ENCODE measurements around the gene LGALS3BP.
A peak's percentile ranks its signal among the peaks of the same experiment; 100 is the strongest.
"Not testable (repeated sequence)": the region's sequence is repeated elsewhere in the genome, so short reads cannot be mapped to it uniquely, and the experiment has no call there.

The LGALS3BP gene

DNA sequence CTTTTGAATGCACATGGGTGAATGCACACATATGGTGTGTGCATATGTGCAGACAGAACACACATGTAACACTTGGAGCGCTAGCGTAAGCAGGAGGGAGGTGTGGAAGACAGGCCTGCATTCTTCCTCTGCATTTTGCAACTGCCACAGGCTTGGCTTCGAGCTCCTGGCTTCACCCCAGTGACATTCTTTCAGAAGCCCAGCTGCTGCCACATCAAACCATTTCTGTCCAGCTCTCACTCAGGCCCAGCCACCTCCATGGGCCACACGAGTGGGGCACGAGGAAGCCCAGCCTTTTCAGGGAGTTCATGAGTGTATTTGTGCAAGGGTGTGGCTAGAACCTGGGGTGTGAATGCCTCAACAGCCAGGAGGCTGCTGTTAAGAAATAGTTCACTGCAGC is 18.8 kb downstream of the LGALS3BP start:
- DNase-seq, result peak; percentile 44

DNA sequence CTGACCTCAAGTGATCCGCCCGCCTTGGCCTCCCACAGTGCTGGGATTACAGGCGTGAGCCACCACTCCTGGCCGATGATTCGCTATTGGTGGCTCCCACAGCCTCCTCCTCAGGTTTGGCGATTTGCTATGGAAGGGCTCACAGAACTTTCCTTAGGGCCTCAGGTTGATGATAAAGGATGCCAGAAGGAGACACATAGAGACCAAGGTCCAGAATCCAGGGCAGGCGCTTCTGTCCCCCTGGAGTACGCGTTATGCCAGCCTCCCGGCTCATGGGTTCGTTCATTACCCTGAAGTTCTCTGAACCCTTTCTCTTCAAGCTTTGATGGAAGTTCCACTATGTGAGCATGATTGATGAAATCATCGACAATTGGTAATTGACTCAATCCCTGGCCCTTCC is 19.9 kb downstream of the LGALS3BP start:
- DNase-seq, result no peak

- no peak for DNase-seq
Measured at GRCh38 chr17:78958641-78959127, 21.0 kb downstream of the LGALS3BP start.

DNA sequence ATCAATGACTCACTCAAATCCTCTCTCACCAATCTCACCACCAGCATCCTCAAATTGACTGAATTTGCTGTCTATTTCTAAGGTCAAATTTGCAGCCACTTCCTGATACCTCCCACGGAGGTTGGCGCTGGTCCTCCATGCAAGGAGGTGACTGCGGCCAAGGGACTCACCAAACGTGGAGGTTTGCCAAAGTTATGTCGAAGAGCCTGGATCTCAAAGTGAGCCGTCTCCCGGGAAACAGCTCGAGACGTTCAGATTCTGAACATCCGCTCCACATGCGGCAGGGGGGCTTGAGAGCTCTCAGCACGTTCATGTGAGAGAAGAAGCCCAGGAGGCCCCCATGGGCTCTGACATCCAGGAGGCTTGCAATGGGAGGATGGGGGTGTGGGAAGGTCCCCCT is 22.6 kb downstream of the LGALS3BP start:
- DNase-seq, result peak; percentile 77

DNA sequence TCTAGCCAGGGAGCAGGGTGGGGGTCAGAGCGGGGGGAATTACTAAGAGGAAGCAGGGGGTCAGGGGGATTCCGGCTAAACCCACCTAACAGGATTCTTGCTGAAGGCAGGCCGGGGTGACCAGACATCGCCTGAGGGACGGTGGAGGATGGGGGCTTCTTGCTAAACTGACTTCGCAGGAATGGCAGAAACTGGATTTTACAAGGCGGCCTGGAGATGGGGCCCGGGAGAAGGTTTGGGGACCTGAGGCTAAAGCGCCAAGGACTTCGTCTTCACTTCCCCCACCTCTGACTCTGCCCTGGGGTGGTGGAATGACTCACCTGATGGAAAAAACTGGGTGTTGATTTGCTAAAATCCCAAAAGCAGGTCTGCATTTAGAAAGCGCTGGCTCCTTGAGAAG is 23.5 kb downstream of the LGALS3BP start:
- no peak for DNase-seq

DNA sequence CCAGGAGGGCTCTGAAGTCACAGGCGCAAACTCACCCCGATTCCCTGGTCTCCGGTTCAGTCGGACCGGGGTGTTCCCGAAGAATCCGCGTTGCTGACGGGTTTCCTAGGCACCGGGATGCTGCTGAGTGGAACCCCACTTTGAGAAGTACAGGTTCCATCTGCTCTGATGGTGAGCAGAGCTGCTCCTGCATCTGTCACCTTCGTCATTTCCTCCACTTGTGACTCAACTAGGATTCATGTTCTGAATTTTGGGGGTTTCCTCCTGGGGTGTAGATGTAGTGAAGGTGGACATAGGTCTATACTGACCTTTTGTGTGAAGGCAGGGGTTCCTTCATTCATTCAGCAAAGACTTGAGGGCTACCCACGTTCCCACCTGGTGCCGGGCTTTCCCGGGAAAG is 25.0 kb downstream of the LGALS3BP start:
- DNase-seq, result no peak

GRCh38 chr17:78953356-78954350 is 26.1 kb downstream of the LGALS3BP start:
- no peak for DNase-seq

GRCh38 chr17:78952706-78953105 is 27.0 kb downstream of the LGALS3BP start:
- DNase-seq, result no peak

DNA sequence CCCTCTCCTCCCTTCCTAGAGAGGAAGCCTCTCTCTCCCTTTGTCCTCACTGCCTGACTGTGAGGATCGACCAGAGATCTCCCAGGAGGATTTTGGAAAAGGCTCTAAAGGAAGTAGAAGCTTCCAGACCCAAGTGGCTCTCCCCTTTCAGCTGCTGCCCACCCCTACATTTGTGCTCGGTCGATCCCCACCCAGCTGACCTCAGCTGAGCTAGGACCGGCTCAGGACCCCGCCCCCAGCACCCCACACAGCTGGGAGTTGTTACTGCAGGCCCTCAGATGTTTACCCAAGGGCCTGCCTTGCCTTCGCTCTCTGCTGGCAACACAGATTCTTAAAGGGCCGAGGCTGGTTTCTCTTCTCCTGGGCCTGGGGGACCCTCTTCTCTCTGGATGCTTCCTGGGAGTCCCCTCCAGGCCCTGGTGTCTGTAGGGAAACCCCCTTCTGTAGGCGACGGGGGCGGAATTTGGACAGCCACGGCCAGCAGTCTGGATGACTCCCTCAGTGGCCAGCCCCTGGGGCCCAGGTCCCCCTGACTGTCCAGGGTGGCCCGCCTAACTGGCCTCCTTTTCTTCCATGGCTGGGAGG is 27.7 kb downstream of the LGALS3BP start:
- DNase-seq, result no peak

DNA sequence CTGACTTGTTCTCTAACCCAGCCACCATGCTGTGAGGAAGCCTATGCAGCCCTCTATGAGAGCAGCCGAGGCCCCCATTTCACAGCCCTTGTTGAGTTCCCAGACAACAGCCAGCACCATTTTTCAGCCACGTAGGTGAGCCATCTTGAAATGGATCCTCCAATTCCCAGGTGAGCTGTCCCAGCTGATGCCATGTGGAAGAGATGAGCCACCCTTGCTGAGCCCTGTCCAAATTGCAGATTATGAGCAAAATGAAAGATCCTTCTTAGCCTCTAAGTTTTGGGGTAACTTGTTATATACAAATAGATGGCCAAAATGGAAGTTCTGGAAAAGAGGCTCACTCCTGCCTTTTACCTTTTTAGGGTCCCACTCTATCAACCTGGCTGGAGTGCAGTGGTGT is 28.9 kb downstream of the LGALS3BP start:
- no peak for DNase-seq

DNA sequence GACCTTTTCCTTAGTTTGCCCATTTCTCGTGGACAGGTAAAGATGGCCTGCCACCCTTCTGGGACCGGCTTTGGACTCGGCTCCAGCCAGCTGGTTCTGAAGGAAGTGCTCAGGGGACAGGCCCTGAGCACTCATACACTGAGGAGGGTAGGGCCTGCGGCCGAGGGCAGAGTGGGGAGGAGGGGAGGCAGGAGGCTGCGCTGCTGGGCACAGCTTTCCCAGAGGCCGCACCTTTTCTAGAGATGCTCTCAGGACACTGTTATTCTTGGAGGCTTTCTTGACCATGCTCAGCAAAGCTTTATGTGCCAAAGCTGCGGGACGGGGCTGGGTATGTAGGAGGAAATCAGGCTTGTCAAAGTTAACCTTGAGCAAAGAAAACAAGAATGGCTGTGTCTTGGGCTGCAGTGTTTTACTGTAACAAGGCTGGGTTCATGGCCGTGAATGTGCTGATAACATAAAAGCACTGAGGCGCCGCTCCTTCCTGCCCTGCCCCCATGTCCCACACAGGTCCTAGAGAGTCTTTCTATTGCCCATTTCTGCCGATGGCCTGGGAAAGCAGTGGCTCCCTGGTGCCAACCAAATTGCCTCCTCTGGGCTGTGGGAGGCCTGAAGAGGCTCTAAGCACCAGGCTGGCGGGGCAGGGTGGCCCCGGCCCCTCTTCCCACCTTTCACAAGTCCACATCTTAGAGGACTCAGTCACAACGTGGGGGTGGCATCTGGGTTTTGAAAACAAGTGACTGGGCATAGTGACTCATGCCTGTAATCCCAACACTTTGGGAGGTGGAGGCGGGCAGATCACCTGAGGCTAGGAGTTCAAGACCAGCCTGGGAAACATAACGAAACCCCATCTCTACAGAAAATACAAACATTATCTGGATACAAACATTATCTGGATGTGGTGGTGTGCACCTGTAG is 32.2 kb downstream of the LGALS3BP start:
- DNase-seq, result no peak

- DNase-seq, result no peak
Measured at GRCh38 chr17:78946631-78947030, 33.1 kb downstream of the LGALS3BP start.

- no peak for DNase-seq
Measured at GRCh38 chr17:78946131-78946530, 33.6 kb downstream of the LGALS3BP start.

DNA sequence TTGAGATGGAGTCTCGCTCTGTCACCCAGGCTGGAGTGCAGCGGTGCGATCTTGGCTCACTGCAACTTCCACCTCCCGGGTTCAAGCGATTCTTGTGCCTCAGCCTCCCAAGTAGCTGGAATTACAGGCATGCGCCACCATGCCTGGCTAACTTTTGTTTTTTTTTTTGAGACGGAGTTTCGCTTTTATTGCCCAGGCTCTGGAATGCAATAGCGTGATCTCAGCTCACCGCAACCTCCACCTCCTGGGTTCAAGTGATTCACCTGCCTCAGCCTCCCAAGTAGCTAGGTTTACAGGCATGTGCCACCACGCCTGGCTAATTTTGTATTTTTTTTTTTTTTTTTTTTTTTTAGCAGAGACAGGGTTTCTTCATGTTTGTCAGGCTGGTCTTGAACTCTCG is 34.3 kb downstream of the LGALS3BP start:
- not testable (repeated sequence) for DNase-seq

DNA sequence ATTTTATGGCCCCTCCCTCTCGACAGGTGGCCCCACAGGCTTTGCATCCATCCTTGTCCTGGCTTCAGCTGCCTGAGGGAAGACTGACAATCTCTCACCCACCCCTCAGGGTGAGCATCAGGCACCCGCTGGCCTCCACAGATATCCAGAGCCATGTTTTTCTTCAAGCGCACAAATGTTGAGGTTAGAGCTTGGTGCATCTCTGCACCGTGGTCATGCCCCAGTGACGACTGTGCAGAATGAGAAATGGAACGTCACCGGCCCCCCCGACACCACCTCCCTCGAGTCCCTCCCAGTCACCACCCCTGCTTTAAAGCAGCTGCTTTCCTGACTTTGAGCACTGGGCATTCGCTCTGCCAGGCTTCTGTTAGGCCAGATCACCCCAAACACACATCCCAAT is 34.8 kb downstream of the LGALS3BP start:
- DNase-seq, result no peak

DNA sequence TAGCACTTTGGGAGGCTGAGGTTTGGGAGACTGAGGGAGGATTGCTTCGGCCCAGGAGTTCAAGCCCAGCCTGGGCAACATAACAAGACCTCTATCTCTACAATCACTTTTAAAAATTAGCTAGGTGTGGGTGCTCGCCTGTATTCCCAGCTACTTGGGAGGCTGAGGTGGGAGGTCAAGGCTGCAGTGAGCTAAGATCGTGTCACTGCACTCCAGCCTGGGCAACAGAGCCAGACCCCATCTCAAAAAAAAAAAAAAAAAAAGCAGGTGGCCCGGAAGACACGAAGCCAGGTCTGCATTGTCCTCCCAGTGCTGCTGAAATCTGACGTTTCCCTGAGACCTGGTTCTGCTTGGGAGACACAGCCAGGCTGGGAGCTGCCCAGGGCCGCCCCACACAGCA is 35.7 kb downstream of the LGALS3BP start:
- DNase-seq, result no peak

- no peak for DNase-seq
Measured at GRCh38 chr17:78940708-78941107, 39.0 kb downstream of the LGALS3BP start.

DNA sequence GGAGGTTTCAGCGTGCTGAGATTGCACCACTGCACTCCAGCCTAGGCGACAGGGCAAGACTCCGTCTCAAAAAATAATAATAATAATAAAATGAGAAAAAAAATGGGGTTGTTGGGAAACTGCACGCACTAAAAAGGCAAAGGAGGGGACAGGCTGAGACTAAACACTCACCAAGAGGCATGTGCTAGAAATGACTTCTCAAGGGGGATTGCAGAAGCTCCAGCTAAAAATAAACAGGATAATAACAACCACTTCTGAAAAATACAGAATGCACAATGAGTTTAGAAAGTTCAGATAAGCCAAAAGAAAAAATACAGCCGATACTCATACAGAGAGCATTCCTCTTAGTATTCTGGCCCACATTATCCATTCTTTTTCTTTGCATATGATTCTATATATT is 39.5 kb downstream of the LGALS3BP start:
- no peak for DNase-seq

- no peak for DNase-seq
Measured at GRCh38 chr17:78939615-78940014, 40.1 kb downstream of the LGALS3BP start.

DNA sequence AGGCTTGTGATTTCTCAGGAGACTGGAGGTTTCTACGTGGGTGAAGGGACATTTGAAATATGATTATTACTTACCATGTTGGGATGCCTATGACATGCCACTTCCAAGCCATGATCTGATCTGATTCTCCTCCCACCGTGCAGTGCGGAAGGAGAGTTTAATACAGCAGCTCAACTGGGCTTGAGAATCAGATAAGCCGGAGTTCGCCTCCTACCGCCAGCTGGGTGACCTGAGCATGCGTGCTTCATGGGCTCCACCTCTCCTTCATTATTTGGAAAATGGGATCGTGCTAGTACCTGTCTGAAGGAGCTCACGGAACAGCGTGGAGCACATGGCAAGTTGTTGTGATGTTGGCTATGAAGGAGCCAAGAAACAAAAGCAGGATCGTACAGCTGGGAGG is 42.2 kb downstream of the LGALS3BP start:
- DNase-seq, result no peak

GRCh38 chr17:78935419-78936323 is 44.1 kb downstream of the LGALS3BP start:
- DNase-seq, result peak; percentile 90

Measured in NCI-H446 treated with DMSO at 0.1 percent for 48 hours (cell line).